HFFc6 (cell line): ENCODE data around the gene AUTS2. TPM values are rescaled to one million over a fixed set of nuclear protein-coding genes. Genes with fewer than 3 reads are reported as not detected.

Experiments
- DNase-seq: peaks from one replicate; pipeline ENCODE4 v3.0.0-alpha.2; 2018
- H3K27ac Mint-ChIP-seq: 2 replicates; pipeline ENCODE4 v1.8.0; 2020; ENCODE audit warnings: mild to moderate bottlenecking, mixed read lengths
- H3K27me3 Mint-ChIP-seq: 2 replicates; pipeline ENCODE4 v1.8.0; 2021; ENCODE audit warnings: mild to moderate bottlenecking, moderate library complexity, mixed read lengths; ENCODE audit not compliant: insufficient read depth
- H3K36me3 Mint-ChIP-seq: 2 replicates; pipeline ENCODE4 v1.8.0; 2021; ENCODE audit warnings: low read depth, mixed read lengths
- H3K4me1 Mint-ChIP-seq: 2 replicates; pipeline ENCODE4 v1.8.0; 2020; ENCODE audit warnings: low read depth, mixed read lengths
- H3K4me3 Mint-ChIP-seq: 2 replicates; pipeline ENCODE4 v1.8.0; 2020; ENCODE audit warnings: mild to moderate bottlenecking, moderate library complexity, mixed read lengths
- H3K9me3 Mint-ChIP-seq: 2 replicates; pipeline ENCODE4 v1.8.0; 2020; ENCODE audit warnings: mild to moderate bottlenecking, mixed read lengths
- CTCF ChIP-seq: fragments of 200-600 bp; sonication (generic); IDR thresholded peaks from 2 replicates; pipeline ENCODE4 v1.5.0; 2021; ENCODE audit warnings: antibody characterized with exemption, mild to moderate bottlenecking
- total RNA-seq, 6 experiments: library from RNA; stranded (reverse); fragmentation: NEBNext Ultra II Directional; extraction: Animal tissue kit (Norgen Biotek cat#: 25700); gene quantifications; 2 replicates in 1 of 6; 3 replicates in 5 of 6; pipeline ENCODE4 v1.2.3, GENCODE V29; 2021

AUTS2 gene
- total RNA-seq, 6 experiments from 2014 or later: 0.02 to 0.19 (median 0.16) TPM; not detected in 2

DNA sequence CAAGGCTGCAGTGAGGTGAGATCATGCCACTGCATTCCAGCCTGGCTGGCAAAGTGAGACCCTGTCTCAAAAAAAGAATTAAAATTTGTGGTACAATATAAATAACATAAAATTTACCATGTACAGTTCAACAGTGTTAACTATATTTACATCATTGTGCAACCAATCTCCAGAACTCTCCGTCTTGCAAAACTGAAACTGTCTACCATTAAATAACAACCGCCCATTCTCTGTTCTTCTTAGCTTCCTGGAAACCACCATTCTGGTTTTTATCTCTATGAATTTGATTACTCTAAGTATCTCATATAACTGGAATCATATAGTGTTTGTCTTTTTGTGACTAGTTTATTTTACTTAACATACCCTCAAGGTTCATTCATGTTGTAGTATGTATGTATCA, 167.6 kb downstream of the AUTS2 start:
- no peak overlapping the region for H3K27ac Mint-ChIP-seq
- no peak overlapping the region for H3K4me3 Mint-ChIP-seq
- peaks cover 10% of the 10 kb centered on the region for H3K36me3 Mint-ChIP-seq
- no peak for DNase-seq
- H3K9me3 Mint-ChIP-seq: peaks cover 46% of the 10 kb centered on the region
- TF ChIP-seq CTCF: no peak
- no peaks in the 10 kb centered on the region for H3K27me3 Mint-ChIP-seq
- H3K4me1 Mint-ChIP-seq: no peaks in the 10 kb centered on the region

DNA sequence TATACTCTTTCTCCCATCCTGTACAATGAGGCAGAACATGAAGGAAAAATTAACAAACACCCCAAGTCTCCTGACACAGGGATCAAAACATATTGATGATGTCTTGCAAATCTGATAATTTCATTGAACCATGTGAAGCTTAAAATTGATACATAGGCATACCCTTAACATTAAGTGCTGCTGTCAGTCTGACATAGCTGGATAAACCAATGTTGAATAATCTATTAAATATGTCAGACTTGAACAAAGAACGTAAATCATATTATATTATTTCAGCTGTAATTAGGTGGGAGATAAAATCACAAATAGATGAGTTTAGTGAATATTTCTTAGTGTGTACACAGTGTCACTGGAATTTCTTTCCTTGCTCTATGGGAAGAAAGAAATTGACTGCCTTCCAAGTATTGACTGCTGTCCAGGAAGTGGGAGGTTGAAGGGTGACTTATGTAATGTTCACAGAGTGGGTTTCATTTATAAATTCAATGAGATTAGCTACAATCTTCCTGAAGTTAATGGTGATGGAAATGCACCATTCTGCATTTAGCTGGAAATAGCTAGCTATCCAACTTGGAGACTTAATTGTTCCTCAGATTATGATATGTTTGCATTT, 170.8 kb downstream of the AUTS2 start:
- Mint-ChIP-seq H3K4me1 (no peaks in the 10 kb centered on the region), H3K27ac (no peak overlapping the region), H3K9me3 (peaks cover 49% of the 10 kb centered on the region), H3K36me3 (peaks cover 5% of the 10 kb centered on the region), H3K27me3 (no peaks in the 10 kb centered on the region), H3K4me3 (no peak overlapping the region)
- no peak for TF ChIP-seq CTCF
- DNase-seq: no peak

GRCh38 chr7:69769826-69770225, 171.6 kb downstream of the AUTS2 start:
- H3K27ac Mint-ChIP-seq: no peak overlapping the region
- DNase-seq: no peak
- no peaks in the 10 kb centered on the region for H3K27me3 Mint-ChIP-seq
- peaks cover 5% of the 10 kb centered on the region for H3K36me3 Mint-ChIP-seq
- no peak for TF ChIP-seq CTCF
- H3K9me3 Mint-ChIP-seq: peaks cover 48% of the 10 kb centered on the region
- no peak overlapping the region for H3K4me3 Mint-ChIP-seq
- H3K4me1 Mint-ChIP-seq: no peaks in the 10 kb centered on the region

- H3K36me3 Mint-ChIP-seq: peaks cover 5% of the 10 kb centered on the region
- no peak for DNase-seq
- no peaks in the 10 kb centered on the region; the same call in 1 of the 2 replicates for H3K27me3 Mint-ChIP-seq
- TF ChIP-seq CTCF: no peak
- peaks cover 51% of the 10 kb centered on the region for H3K9me3 Mint-ChIP-seq
- no peak overlapping the region for H3K27ac Mint-ChIP-seq
- no peak overlapping the region for H3K4me3 Mint-ChIP-seq
- no peaks in the 10 kb centered on the region for H3K4me1 Mint-ChIP-seq
Observed at GRCh38 chr7:69770613-69771012, 172.3 kb downstream of the AUTS2 start.

DNA sequence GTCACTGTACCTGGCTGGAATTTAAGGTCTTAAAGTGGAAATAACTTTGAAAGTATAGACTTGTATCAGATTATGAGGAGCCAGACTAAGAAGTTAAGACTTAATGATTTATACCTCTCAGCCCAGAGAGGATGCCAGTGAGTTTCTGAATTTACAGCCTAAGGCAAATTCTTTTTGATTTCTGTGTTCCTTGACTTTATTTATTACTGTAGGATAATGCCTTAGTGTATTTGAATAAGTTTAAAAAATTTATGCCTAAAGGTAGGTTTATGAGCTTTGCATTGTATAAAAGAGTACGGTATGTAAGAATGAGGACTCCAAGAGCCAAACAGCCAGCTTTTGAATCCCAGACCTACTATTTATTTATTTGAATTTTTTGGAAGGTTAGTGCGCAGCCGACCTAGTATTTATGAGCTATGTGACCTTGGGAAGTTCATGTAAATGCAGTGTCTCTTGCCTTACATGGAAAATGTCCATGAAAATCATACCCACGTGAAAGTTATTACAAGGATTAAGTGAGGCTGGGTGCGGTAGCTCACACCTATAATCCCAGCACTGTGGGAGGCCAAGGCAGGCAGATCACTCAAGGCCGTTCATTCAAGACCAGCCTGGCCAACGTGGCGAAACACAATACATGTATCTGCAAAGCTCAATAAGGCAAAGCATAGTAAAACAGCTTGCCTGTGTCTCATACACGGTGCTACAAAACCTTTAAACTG, 174.6 kb downstream of the AUTS2 start:
- no peak for DNase-seq
- no peak overlapping the region for H3K27ac Mint-ChIP-seq
- no peaks in the 10 kb centered on the region; the same call in 1 of the 2 replicates for H3K27me3 Mint-ChIP-seq
- no peak overlapping the region for H3K4me3 Mint-ChIP-seq
- no peak for TF ChIP-seq CTCF
- peaks cover 47% of the 10 kb centered on the region for H3K9me3 Mint-ChIP-seq
- H3K4me1 Mint-ChIP-seq: no peaks in the 10 kb centered on the region
- H3K36me3 Mint-ChIP-seq: no peaks in the 10 kb centered on the region
